Left cardiac atrium (tissue), 4 donors: ENCODE data around the gene CTBP2. TPM values are rescaled to one million over a fixed set of nuclear protein-coding genes. Genes with fewer than 3 reads are reported as not detected.
"Not testable (repeated sequence)": the region's sequence is repeated elsewhere in the genome, so short reads cannot be mapped to it uniquely, and the experiment has no call there.

Source experiments
- ATAC-seq, 2 donors: fragments of 200-7000 bp; cut with Tn5 transposase; one replicate each; pipeline ENCODE4 v1.9.1; 2020; ENCODE audit warnings: mild to moderate bottlenecking in 2 of 2, moderate library complexity in 2 of 2
- DNase-seq: peaks from one replicate; pipeline ENCODE4 v3.0.0-alpha.2; 2020
- intact Hi-C, 2 donors: fragments of 100-400 bp; cut with DNase I; formaldehyde crosslinking; loops; one replicate each; pipeline versions ENCODE4 v1.14.1 to v1.15.1; 2022 to 2023
- total RNA-seq, 2 donors: library from RNA; stranded (reverse); fragmentation: NEBNext Ultra II Directional; extraction: Animal tissue kit (Norgen Biotek cat#: 25700); gene quantifications; one replicate each; pipeline ENCODE4 v1.2.1, GENCODE V29; 2021
- donor health status: DM: no; HTN: yes; CAD: no.
- donor health status: DM: no; HTN: yes; CAD: no; lungs with severe emphysema.
- donor health status: DM: yes; HTN: yes; CAD: no.
- donor health status: Dilated cardiomyopathy.

CTBP2 gene
- total RNA-seq, 2 donors from 2014 or later = 30.8 to 36.8 TPM

DNA sequence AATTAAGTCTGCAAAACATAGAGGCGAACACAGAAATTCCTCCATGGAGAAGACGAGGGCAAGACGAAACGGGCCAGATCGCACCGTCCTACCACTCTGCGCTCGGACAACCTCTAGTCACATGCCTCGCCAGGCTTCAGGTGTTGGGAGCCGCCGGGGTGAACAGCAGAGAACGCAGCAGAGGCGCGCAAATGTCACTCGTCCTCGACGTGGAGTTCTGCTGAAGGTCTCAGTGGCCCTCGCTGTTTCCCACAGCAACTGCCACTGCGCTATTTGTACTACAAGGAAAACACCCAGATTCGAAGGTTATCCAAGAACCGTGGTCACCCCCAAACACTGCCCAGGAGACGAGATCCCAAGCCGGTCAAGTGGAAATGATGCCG, 9.2 kb downstream of the CTBP2 start:
- ATAC-seq = no peak
- intact Hi-C loops = loop anchor here (5.0 to 10.0 kb wide), 2 partner anchors 66 to 89 kb away; no protein-coding TSS in a partner anchor
- no peak for DNase-seq

DNA sequence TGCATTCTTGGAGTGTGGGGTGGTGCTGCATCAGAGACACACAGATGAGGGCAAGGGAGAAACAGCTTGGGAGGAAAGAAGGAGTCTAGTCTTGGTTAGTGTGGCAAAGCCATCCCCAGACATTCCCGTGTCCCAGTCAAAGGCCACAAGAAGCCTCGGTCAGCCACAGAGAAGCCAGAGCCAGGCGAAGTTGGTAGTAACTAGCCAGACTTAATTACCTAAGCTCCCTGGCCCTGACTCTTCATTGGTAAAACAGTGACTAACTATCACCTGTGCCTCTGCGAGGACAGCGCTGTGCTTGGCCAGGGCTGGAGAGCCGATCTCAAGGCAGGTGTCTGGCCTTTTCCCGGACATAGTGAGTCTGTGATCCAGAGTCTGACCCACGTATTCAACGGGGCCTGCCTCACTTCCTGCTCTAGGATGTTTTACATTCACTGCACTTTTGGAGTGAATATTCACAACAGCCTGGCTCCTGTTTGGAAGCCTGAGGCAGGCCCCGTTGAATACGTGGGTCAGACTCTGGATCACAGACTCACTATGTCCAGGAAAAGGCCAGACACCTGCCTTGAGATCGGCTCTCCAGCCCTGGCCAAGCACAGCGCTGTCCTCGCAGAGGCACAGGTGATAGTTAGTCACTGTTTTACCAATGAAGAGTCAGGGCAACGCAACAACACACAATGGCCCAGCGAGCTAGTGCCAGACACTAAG, 9.8 kb downstream of the CTBP2 start:
- ATAC-seq, DNase-seq: not testable (repeated sequence)
- intact Hi-C loops = loop anchor here (5.0 to 10.0 kb wide), 2 partner anchors 66 to 88 kb away; no protein-coding TSS in a partner anchor

DNA sequence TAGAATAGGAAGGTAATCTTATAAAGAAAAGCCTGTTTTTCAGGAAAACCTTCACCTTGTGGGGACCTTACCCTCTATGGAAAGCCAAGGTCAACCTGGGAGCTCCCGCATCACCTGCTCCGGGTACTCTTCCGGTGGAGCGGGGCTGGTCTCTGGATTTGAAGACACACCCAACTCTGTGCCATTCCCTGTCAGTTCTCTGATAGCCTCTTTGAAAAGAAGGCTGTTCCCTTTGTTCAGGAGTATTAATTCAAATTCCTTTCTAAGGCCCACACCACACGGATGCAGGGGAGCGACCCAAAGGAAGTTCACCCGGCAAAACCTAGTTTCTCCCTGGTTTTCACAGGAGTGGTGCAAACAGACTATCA, 10.7 kb downstream of the CTBP2 start:
- ATAC-seq (no peak), DNase-seq (no peak)
- intact Hi-C loops = loop anchor here (5.0 to 10.0 kb wide), 3 partner anchors 57 to 87 kb away; no protein-coding TSS in a partner anchor

DNA sequence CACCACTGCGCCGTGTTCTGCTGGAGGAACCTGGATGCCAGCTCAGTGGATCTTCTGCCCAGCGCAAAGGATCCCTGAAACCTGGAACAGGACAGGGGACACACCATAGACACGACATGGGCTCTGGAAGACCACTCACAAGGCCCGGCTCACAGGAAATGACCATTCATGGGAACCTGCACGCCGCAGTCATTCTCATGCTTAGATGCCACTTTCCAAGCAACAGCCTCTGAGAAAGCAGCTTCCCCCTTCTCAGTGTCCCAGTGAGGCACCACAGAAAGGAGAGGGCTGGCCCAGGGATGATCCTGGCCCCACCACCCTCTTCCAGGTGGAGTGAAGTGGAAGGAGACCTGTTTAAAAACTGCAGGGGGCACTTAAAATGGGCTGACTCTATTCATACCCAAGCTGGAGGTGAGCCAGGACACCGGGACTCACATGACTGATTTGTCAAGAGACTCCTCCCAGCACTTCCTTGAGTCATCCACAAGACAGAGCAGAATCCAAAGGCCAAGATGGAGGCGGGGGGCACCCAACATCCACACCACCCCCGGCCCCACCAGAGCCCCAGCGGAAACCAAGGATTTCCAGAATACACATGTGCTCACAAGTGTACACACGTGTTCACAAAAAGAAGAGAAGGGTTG, 11.2 kb downstream of the CTBP2 start:
- DNase-seq = peak; percentile 76
- ATAC-seq = peak in 1 of 2 donors; percentile 31
- intact Hi-C loops = loop anchor here in 1 of 2 donors (5.0 kb wide), 1 partner anchor 57 kb away; no protein-coding TSS in a partner anchor

DNA sequence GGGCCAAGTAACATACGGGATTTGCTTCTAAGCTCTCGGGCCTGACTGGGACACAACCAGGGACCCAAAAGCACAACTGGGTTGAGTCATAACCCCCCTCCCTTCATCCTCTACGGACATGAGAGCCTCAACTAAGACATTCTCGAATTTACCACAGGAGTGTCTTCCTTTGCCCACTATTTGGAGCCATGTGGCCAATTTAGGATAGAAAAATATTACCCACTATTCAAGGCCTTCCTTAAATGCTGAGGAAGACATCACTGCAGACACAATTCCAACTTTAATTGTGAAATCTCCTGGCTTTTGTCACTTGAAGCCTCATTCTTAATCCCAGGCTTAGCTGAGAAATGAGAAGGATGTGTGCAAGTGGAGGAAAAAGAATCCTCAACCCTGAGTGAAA, 11.8 kb downstream of the CTBP2 start:
- intact Hi-C loops = loop anchor here in 1 of 2 donors (5.0 kb wide), 1 partner anchor 56 kb away; no protein-coding TSS in a partner anchor
- no peak for DNase-seq
- no peak for ATAC-seq

DNA sequence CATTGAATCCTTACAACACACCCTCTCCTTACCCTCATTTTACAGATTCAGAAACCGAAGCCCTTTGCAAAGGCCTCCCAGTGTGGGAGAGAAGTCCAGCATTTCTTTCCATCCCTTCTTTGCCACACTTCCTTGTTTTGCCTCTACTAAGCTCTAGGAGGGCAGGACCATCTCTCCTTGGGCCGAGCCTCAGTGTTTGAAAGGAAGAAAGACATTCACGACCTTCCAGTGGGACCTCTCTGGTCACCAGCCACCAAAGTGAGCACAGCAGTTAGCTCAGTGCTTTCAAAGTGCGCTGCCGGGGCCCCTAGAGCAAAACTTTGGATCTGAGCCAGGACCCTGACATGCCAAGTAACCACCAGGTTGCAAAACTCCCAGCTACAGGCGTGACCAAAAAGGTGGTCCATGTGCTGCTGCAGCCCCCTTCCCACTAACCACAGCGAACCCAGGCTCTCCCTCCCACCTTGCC, 12.4 kb downstream of the CTBP2 start:
- ATAC-seq (peak in 1 of 2 donors; percentile 4), DNase-seq (peak; percentile 54)
- intact Hi-C loops = loop anchor here in 1 of 2 donors (5.0 kb wide), 1 partner anchor 56 kb away; no protein-coding TSS in a partner anchor

DNA sequence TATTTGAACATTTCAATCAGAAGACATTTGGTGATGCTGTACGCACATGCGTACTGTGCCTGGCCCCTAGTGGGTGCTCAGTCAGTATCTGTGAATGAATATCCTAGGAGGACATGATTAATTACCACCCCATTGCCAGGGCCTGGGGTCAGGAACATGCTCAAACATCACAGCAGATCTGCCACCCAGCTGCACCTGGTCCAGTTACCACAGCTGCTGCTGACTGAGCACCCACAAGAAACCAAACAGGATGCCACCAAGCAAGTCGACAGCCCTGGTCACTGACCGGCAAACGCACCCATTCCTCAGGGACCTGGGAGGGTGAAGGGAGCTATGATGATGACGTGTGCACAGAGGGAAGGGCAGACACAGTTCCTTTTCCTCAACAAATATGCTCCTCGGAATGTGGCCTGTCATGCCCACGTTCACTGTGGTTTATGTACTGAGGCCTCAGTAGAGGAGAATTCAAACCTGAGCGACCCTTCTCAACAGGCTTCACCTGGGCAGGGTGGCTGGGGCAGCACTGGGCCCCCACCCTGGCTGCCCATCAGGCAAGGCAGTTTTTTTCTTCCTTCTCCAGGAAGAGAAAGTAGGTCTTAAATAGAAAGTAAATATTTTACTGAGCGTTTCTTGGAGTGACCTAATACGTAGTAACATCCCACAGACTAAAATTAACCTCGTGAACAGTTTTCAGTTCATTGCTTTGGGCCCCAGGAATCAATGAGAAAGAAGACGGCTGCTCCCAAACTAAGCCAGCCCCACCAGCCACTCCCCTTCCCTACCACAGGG, 13.4 kb downstream of the CTBP2 start:
- ATAC-seq = no peak
- DNase-seq = no peak
- intact Hi-C loops = loop anchor here in 1 of 2 donors (5.0 kb wide), 1 partner anchor 55 kb away; no protein-coding TSS in a partner anchor

DNA sequence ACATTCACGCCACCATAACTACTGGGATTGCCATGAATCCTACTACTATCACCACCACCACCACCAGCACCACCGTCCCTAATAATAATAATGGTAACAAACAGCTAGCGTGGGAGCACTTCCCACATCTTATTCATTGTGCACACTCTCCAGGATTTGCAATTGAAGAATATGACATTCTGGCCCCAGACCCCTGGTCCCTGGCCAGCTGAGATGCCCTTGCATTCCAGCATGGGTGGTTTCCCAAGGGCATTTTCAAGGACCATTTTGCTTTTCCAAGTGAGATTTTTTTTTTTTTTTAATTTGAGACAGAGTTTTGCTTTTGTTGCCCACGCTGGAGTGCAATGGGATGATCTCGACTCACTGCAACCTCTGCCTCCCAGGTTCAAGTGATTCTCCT, 14.7 kb downstream of the CTBP2 start:
- DNase-seq = no peak
- no peak for ATAC-seq
- intact Hi-C loops = loop anchor here in 1 of 2 donors (5.0 kb wide), 1 partner anchor 53 kb away; no protein-coding TSS in a partner anchor

DNA sequence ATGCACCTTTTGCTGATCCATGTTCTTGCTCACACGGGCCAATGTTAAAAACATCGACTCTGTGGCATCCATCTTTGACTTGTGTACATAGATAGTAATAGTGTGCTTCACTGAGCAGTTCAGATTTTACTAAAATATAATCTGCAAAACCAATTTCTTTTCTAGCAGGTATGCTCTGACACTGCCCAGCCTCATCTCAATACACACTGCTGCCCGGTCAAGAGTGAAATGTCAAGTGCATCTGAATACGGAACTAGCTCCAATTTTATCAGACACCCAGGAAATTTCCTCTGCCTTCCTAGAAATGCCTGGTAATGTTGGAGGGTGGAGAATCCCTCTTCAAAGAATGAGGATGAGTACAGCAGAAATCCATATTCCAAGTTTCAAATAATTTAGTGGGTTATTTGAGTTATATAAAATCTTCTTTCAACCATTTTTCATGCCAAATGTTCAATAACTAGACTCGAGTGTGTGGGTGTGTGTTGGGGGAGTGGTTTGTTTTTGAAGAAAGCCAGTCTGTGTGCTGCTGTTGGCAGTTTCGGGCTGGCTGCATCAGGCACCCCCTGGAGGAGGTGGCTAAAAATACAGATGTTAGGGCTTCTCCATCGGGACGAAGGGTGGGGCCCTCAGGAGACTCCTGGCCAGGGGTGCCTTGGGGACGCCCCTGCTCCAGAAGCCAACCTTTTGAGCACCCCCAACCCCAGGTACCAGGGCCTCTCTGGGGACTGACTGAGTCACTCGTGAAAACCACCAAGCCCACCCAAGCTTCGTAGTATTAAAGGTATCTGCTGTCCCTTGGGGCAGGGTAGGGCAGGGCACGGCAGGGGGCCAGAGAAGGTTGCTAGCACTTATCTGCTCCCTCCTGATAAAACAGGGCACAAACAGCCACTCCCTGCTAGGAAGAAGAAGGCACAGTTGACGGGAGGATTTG, 15.4 kb downstream of the CTBP2 start:
- DNase-seq (peak; percentile 53), ATAC-seq (peak; percentile 57 to 59)
- intact Hi-C loops = loop anchor here in 1 of 2 donors (5.0 kb wide), 1 partner anchor 53 kb away; no protein-coding TSS in a partner anchor

DNA sequence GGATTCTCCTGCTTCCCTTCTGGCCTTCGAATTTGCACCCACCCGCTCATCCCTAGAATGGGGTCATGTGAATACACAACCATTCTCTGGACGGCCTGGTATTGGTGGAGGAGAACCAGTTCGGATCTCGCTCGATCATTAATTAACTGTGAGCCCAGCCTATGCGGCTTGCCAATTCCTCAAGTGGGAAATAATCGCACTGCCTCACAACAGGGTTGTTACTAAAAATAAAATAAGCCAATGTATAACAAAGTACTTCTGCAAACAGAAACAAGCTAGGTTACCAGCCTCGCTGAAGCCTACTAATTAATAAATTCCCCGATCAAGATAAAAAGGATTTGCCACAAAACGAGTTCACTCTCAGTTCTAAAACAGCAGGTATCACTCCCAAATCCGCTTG, 16.2 kb downstream of the CTBP2 start:
- ATAC-seq = peak in 1 of 2 donors; percentile 19
- no peak for DNase-seq
- intact Hi-C loops = no loop called here

DNA sequence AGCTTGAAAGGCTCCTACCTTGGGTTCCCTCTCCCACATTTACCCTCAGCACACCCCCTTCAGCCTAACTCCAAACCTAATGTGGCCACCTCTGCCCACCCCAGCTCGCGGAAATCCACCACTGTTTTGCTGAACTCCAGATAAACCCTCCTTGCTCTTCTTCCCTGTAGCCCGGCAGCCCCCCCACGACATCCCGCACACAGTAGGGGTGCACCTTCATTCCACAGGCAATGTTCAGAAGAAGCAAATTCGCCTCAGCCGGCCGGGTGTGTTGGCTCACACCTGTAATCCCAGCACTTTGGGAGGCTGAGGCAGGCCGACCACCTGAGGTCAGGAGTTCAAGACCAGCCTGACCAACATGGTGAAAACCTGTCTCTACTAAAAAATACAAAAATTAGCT, 17.4 kb downstream of the CTBP2 start:
- intact Hi-C loops = no loop called here

DNA sequence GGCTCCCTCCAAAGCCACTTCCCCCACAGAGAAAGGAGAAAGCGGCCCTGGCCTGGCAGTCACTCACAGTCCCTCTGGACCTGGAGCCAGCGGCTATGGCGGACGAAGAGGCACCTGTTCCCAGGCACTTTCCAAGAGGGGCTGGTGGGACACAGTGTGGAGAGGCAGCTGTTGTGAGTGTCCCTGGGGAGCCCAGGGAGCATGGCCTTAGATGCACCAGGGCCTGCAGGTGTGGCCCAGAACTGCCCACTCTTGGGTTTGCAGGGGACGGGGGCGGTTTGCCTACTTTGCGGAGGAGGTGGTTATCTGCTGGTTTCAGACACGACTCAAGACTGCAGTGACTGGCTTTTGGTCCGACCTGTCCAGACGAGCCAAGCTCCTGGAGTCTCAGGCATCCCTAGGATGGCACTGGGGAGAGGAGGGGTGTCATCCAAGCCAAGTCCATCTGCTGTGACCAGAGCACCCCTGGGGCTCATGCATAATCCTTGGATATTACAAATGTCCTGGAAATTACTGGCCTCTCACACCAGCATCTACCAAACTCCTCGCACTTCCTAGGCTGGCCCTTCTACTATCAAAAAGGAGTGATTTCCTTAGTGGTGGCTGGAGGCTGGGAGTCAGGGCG, 18.4 kb downstream of the CTBP2 start:
- DNase-seq (peak; percentile 13), ATAC-seq (no peak)
- intact Hi-C loops = no loop called here

More for the DNA sequence above, 17.4 kb downstream of the CTBP2 start:
- ATAC-seq (no peak), DNase-seq (peak; percentile 17)

DNA sequence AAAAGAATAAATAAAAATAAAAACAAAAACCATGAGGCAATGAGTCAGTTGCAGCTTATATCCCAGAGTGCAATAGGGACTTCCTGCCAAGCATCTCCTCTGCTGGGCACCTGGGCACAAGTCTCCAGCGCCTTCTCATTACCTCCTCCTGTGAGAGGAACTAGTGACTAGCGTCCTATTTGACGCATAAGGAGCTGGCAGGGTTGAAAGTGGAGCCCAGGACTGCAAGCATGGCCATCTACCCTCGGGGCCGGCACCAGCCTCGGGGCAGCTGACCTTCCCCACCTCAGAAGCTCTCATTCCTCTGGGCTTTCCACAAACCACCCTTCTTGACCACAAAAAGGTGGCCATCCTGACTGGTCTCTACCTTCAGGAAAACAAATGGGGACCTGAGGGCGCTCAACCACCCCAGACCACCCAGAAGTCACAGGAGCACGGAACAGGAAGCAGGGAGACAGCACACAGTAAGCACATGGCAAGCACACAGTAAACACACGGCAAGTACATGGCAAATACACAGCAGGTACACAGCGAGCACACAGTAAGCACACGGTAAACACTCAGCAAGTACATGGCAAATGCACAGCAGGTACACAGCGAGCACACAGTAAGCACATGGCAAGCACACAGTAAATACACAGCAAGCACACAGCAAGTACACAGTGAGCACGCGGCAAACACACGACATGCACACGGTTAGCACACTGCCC, 19.1 kb downstream of the CTBP2 start:
- intact Hi-C loops = no loop called here
- ATAC-seq (no peak), DNase-seq (no peak)

DNA sequence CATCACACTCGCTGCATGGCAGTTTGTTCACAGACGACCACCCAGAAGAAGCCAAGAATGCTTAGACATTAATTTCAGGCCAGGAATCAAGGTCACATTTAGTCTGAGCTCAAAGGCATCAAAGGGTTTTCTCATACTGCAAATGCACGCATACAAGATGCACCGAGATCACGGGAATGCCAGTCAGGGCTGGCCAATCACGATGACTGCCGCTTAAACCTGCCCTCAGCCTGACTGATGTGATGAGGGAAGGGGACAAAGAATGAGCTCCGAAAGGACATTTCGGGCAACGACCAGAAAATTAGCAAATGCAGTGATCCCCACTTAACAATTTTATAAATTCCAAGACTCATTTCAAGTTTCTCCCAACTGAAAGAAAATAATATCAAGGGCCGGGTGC, 20.2 kb downstream of the CTBP2 start:
- DNase-seq (no peak), ATAC-seq (no peak)
- intact Hi-C loops = no loop called here

DNA sequence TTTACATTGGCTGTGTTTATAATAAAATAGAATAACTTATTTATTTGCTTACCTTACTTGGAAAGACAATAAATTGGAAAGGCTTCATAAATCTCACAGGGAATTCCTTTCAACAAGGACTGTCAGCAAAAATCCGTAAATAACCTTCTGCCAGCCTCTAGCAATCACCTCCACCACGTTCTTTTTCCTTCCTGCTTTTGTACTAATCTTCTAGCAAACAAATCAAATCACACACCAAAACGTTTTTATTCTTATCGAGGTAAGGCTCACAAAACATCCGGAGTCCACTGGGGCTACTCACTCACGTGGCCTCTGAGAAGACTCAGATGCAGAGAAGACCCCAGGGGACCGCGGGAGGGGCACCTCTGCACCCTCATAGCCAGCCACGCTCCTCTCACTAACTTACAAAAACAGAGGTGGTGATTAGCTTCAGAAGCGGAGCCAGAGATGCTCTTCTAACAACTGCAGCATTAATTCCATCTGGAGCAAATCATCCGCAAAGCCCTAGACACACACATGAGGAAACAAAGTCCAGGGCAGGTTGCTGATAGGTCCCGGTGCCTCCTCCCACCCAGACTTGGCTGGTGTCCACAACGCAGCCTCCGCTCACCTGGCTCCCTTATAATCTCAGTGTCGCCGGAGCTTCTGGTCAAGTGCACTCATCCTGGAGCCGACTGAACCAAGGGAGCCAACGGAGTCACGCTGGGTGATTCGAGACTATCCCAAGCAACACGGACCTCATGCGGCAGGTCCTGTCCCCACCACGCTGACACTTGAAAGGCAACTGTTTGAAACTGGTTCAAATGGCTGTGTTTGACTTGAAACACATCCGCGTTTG, 22.5 kb downstream of the CTBP2 start:
- DNase-seq (no peak), ATAC-seq (peak in 1 of 2 donors; percentile 48)
- intact Hi-C loops = no loop called here

DNA sequence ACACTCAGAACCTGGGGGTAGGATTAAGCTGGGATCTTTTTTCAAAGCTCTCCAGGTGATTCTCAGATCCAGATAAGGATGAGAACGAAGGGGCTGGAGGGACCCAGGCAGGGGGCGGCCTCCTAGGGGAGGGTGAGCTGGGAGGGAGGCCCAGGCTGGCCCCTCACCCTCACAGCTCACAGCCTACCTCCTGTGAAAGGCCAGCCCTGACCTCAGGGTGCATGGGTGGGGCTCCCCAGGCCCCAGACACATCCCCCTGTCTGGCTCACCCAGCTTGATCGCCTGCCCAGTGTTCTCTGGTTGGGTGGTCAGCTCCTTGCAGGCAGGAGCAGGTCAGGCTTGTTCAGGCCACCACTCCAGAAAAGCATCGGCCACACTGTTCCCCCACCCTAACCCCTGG, 24.3 kb downstream of the CTBP2 start:
- intact Hi-C loops = no loop called here
- no peak for ATAC-seq

DNA sequence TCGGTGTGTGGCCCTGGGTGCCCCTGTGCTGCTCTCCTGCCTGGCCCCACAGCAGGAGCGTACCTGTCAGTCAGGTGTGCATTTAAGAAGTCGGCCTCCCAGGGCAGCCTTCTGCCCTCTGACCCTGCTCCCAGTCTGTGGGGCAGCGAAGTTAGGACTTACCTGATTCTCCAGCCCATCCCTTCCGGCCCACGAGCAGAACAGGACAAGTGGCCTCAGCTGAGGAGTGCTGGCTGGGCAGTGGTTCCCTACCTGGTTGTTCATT, 24.7 kb downstream of the CTBP2 start:
- ATAC-seq (no peak), DNase-seq (no peak)
- intact Hi-C loops = no loop called here

More for the DNA sequence above, 24.3 kb downstream of the CTBP2 start:
- DNase-seq = no peak
